GM11168 (cell line): ENCODE measurements around the gene ZAP70.
"Not testable (repeated sequence)": the region's sequence is repeated elsewhere in the genome, so short reads cannot be mapped to it uniquely, and the experiment has no call there.

Source experiments
- in situ Hi-C: fragments of 300-500 bp; cut with MboI; formaldehyde crosslinking; loops from one replicate; pipeline ENCODE4 v1.12.0; 2022; ENCODE audit warnings: low sequenced_read_pairs; ENCODE audit not compliant: unreplicated experiment

The ZAP70 gene

DNA sequence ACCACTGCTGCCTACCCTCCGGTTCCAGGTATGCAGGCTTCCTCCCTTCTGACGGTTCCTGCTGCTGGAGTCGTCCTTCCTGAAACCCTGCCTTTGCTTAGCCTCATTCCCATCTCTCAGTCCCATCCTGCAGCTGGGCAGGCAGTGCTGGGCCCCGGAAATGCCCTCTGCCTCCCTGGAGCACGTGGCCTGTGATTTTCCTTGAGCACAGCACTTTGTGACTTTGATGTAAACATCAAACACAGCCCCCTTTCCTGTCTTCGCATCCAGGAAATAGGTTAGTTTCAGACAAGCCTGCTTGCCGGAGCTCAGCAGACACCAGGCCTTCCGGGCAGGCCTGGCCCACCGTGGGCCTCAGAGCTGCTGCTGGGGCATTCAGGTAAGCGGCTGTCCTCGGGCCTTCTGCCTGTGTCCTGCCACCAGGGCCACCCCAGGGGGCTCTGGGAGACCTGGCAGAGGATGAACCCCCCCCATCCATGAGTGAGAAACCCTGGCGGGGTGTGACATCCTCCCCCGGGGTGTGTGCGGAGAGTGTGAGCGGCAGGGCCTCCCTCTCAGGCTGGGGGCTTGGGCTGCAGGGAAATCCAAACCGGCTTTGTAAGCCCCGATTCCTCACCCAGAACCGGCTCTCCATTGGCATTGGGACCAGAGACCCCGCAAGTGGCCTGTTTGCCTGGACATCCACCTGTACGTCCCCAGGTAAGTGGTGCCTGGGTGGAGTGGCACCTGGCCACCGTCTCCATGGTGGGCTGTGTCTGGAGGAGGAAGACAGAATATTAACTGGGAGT, at the start of gene ZAP70:
ZAP70 (plus strand) TSS at position 281 of the 788 bp plus-strand sequence. CDS start 10,461 bp downstream, outside the sequence.
- in situ Hi-C loops = no loop called here

DNA sequence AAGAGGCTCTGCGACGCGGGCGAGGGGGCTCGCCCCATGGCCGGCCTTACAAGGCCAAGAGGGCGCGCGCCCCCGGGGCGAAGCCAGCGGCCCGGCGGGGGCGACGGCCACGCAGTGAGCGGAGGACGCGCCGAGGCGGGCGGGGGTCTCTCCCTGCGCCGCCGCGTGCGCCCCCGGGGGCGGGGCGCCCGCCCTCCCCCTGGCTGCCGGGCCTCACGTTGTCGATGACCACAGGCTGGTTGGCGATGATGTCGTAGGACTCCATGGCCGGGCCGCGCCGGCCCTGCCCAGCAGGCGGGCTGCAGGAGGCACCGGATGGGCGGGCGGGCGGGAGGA, 49.8 kb upstream of the ZAP70 start:
- in situ Hi-C loops = no loop called here

DNA sequence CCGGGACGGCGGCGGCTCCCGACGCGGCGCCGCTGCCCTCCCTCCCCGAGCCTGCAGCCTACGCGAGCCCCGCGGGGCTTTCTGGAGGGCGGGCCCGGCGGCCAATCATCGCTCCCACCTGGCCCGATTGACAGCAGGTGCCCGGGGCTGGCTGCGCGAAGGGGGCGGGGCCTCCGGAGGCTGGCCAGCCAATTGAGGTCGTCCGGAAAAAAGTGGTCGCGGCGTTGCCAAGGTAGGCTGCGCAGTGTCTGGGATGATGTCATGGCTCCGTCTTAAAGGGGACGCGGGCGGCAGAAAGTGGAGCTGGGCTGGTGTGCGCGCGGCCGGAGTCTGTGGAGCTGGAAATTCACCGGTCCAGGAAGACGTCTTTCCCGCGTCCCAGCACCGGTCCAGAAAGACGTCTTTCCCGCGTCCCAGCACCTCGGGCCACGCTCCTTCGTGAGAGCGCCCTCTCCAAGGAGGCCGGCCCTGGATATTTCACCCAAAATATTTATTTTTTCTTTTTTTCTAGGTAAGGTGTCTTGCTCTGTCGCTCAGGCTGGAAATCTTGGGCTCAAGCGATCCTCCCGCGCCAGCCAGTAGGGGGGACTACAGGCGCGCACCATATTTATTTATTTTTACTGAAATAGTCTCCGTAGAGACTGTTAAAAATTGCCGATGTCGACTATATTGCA, 49.3 kb upstream of the ZAP70 start, which contains the start of gene ACTR1B:
ACTR1B (minus strand) TSS at position 83 of the 674 bp plus-strand sequence. CDS start 154 bp downstream, outside the sequence.
- in situ Hi-C loops = no loop called here

- in situ Hi-C loops = no loop called here
Measured at GRCh38 chr2:97664636-97664970, 48.8 kb upstream of the ZAP70 start.

- in situ Hi-C loops = no loop called here
Measured at GRCh38 chr2:97669448-97669847, 43.9 kb upstream of the ZAP70 start, which contains the start of gene C2orf92. TSS of gene C2orf92 (plus strand) at chr2:97669713. CDS start at chr2:97669789, 76 bp downstream.

DNA sequence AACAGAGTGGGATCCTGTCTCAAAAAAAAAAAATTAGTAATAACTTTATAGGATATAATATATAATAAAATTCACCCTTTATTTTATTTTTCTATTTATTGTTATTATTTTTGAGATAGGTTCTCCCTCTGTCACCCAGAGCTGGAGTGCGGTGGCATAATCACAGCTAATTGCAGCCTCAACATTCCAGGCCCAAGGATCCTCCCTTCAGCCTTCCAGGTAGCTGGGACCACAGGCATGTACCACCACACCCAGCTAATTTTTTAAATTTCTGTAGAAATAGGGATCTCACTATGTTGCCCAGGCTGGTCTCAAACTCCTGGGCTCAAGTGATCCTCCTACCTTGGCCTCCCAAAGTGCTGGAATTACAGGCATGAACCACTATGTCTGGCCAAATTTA, 42.9 kb upstream of the ZAP70 start:
- in situ Hi-C loops = no loop called here

DNA sequence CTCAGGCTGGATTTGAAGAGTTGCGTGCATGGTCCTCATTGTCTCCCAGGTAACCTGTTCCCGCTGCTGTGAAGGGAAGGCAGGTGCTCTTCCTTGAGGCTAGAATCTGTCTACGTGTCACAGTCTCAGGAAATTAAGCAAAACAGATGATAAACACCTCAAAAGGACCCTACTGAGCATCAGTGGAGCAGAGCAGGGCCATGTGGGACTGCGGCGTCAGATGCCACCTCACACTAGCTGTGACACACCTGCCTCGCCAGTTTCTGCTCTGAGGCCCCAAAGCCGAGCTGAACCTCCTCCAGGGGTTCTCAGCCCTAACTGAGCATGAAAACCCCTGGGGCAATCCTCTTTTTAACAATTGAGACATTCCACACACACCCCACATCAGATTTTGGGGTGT, 41.9 kb upstream of the ZAP70 start:
- in situ Hi-C loops = no loop called here

GRCh38 chr2:97672606-97673140, 40.7 kb upstream of the ZAP70 start:
- in situ Hi-C loops = not testable (repeated sequence)

GRCh38 chr2:97673182-97673914, 40.0 kb upstream of the ZAP70 start:
- in situ Hi-C loops = no loop called here

- in situ Hi-C loops = no loop called here
Measured at GRCh38 chr2:97673915-97674283, 39.5 kb upstream of the ZAP70 start.

DNA sequence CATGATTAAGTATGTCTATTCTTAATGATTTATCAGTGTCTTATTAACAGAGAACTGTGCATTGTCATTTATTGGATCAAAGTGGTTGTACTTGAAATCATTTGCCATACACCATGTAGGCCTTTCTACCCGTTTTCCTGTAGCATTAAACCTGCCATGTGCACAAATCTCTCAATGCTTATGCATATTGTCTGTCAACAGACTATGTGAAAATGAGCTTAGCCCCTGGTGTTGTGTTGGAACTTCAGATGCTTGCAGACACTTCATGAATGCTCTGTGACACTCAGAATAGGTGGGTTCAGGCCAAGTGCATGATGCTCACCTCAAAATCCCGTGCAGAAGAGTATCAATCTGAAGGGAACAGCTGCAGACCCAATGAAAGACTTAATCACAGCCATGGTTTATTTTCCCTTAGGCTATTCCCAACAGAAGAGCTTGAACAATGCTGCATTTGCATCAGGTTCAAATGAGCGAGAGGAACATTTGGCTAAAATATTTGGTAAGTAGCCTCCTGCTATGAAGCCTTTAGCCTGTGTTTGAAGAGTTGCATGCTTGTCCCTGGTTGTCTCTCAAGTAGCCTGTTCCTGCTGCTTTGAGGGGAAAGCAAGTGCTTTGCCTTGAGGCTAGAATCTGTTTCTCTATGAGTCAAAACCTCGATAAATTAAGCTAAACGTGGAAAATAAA, 37.8 kb upstream of the ZAP70 start:
- in situ Hi-C loops = loop anchor here (25.0 kb wide), 1 partner anchor 88 kb away; the partner anchor contains the start of gene ANKRD36B

GRCh38 chr2:97676620-97677019, 36.8 kb upstream of the ZAP70 start:
- in situ Hi-C loops = loop anchor here (25.0 kb wide), 1 partner anchor 89 kb away; the partner anchor contains the start of gene ANKRD36B

GRCh38 chr2:97677480-97677879, 35.9 kb upstream of the ZAP70 start:
- in situ Hi-C loops = loop anchor here (25.0 kb wide), 1 partner anchor 90 kb away; the partner anchor contains the start of gene ANKRD36B

DNA sequence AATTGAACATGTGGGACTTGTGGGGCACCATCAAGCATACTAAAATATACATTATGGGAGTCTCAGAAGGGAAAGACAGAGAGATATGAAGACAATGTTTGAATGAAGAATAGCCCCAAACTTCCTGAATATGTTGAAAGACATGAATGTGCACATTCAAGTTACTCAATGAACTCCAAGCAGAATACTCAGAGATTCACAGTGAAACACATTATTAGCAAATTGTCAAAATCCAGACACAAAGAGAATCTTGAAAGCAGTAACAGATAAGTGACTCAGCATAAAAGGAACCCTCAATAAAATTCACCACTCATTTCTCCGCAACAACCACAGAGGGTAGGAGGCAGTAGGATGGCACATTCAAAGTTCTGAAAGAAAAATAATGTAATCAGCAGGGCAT, 35.1 kb upstream of the ZAP70 start:
- in situ Hi-C loops = loop anchor here (25.0 kb wide), 1 partner anchor 91 kb away; the partner anchor contains the start of gene ANKRD36B

DNA sequence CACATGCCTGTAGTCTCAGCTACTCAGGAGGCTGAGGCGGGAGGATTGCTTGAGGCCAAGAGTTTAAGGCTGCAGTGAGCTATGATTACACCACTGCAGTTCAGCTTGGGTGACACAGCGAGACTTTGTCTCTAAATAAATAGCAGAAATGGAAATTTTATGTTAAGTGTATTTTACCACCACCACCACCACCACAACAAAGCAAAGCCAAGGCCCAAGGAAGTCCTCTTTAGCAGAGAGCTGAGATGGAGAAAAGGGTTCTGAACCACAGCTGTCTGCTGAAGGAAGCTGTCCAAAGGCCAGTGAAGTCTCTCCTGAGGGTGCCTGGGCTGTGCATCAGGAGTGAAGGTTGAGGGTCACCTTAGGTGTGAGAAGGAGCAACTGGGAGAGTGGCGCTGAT, 26.1 kb upstream of the ZAP70 start:
- in situ Hi-C loops = loop anchor here (25.0 kb wide), 1 partner anchor 100 kb away; the partner anchor contains the start of gene ANKRD36B

DNA sequence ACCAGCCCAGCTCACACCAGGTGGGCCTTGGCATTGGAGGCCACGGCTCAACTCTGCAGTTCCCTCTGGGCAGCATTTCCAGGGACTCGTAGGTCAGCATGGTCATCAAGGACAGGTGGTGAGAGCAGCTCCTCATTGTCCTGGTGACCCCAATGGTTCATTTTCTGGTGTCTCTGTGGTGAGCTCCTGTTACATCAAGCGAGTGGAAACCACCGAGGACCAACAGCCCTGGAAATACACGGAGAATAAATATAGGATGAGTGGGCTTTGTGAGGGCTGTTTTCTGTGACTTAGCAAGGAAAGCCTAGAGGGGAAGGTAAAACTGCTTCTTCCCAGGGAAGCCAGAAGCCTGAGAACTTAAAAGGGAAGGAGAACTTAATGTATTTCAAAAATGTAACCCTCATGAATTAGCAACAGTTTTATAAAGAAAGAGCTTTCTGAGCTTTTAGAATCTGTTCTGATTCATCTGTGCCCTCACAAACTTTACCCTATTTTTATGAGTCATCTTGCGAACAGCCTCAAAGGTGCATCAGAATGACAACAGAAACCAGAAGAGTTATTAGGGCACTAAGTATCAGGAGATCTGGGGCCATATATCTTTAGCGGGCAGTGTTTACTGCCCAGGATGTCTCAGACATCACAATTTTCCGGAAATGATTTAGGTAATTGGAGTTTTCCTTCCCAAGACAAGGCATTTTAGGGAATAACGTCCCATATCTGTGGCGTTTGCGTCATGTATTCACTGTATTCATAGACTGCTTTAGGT, 25.1 kb upstream of the ZAP70 start:
- in situ Hi-C loops = loop anchor here (25.0 kb wide), 1 partner anchor 101 kb away; the partner anchor contains the start of gene ANKRD36B

DNA sequence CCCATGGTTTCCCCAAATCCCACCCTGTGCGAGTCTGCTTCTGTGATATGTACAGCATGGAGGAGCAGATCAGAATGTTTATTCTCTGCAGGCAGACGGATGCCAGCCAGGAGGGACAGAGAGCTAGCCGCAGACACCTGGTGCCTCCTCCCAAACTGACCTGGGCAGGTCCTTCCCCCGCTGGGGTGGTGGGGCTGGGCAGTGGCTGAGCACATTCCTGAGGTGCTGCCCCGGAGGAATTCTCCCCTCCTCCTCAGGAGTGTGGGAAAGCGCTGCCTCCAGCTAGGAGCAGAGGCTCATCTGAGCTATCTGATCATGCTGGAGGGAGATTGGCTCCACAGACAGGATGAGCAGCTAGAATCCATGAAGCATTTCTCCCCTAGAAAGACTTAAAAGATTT, 22.2 kb upstream of the ZAP70 start:
- in situ Hi-C loops = loop anchor here (25.0 kb wide), 1 partner anchor 104 kb away; the partner anchor contains the start of gene ANKRD36B

DNA sequence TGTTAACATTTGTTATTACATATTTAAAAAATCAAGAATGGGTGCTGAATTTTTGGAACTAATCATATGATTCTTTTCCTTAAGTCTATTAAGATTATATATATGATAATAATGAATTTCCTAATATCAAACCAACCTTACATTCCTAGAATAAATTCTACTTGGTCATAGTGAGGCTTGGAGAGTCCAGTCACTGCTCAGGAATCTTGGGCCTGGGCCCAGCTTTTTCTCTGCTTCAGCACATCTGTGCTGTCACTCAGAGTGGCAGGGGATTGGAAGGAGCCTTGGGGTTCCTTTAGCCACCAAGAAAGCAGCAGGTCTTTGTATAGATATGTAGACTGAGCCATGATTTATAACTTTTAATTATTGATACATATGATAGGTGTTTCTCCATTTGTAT, 19.9 kb upstream of the ZAP70 start:
- in situ Hi-C loops = loop anchor here (25.0 kb wide), 1 partner anchor 106 kb away; the partner anchor contains the start of gene ANKRD36B

- in situ Hi-C loops = loop anchor here (25.0 kb wide), 1 partner anchor 108 kb away; the partner anchor contains the start of gene ANKRD36B
Measured at GRCh38 chr2:97695744-97696143, 17.6 kb upstream of the ZAP70 start.
